ENCODE measurements around the gene TROAP. TPM values are rescaled to one million over a fixed set of nuclear protein-coding genes. Genes with fewer than 3 reads are reported as not detected.

TROAP gene
- total and polyA plus RNA-seq, 4 donors: 0.97 to 17.5 (median 2.0) TPM; not detected in 1

DNA sequence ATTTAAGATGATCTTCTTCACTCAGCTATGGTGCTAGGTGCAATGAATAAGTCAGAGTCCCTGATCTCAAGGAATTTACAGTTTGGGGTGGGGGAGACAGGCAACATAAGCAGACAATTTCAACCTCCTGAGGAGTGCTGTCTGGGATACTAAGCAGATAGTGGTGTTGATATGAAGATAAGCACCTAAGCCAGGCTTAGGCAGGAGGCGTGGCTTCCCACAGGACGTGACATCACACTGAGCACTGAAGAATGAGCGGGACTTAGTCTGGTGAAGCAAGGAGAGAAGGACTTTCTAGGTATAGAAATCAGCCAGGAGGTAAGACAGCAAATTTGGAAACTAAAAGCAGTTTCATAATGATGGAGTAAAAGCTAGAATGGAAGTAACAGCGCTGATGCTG is 21.3 kb upstream of the TROAP start:
- Histone ChIP-seq H3K9me3 (ENCODE audit: control insufficient read depth in 4 of 4, low read length in 3 of 4) (no peaks in the 10 kb centered on the region), H3K27me3 (ENCODE audit: control insufficient read depth in 4 of 4, insufficient read depth in 4 of 4, low read length in 3 of 4) (peaks cover 0 to 8% (median 4%) of the 10 kb centered on the region in 4 donors), H3K4me1 (ENCODE audit: control insufficient read depth in 4 of 4, insufficient read depth in 4 of 4, low read length in 3 of 4) (peaks cover 0 to 6% (median 4%) of the 10 kb centered on the region in 4 donors), H3K36me3 (ENCODE audit: control insufficient read depth in 4 of 4, insufficient read depth in 3 of 4, low read depth in 1 of 4, low read length in 3 of 4) (no peaks in the 10 kb centered on the region), H3K27ac (ENCODE audit: low read depth in 1 of 2, low read length in 2 of 2) (no peak overlapping the region), H3K4me3 (ENCODE audit: low read depth in 1 of 3, low read length in 3 of 3) (no peak overlapping the region), H3K9ac (ENCODE audit: low read depth in 1 of 2, low read length in 2 of 2) (no peak overlapping the region)
- DNase-seq (ENCODE audit: low spot score): no peak
- no peak for TF ChIP-seq HNF4G (IDR thresholded peaks at IDR 0.05)
- no peak for TF ChIP-seq EGR1 (IDR thresholded peaks at IDR 0.05; ENCODE audit: low read depth in 2 of 2)
- TF ChIP-seq, protein P1, sequence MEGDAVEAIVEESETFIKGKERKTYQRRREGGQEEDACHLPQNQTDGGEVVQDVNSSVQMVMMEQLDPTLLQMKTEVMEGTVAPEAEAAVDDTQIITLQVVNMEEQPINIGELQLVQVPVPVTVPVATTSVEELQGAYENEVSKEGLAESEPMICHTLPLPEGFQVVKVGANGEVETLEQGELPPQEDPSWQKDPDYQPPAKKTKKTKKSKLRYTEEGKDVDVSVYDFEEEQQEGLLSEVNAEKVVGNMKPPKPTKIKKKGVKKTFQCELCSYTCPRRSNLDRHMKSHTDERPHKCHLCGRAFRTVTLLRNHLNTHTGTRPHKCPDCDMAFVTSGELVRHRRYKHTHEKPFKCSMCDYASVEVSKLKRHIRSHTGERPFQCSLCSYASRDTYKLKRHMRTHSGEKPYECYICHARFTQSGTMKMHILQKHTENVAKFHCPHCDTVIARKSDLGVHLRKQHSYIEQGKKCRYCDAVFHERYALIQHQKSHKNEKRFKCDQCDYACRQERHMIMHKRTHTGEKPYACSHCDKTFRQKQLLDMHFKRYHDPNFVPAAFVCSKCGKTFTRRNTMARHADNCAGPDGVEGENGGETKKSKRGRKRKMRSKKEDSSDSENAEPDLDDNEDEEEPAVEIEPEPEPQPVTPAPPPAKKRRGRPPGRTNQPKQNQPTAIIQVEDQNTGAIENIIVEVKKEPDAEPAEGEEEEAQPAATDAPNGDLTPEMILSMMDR (IDR thresholded peaks at IDR 0.05; ENCODE audit: low read depth, low read length, missing input control): no peak
- TF ChIP-seq, protein P2, sequence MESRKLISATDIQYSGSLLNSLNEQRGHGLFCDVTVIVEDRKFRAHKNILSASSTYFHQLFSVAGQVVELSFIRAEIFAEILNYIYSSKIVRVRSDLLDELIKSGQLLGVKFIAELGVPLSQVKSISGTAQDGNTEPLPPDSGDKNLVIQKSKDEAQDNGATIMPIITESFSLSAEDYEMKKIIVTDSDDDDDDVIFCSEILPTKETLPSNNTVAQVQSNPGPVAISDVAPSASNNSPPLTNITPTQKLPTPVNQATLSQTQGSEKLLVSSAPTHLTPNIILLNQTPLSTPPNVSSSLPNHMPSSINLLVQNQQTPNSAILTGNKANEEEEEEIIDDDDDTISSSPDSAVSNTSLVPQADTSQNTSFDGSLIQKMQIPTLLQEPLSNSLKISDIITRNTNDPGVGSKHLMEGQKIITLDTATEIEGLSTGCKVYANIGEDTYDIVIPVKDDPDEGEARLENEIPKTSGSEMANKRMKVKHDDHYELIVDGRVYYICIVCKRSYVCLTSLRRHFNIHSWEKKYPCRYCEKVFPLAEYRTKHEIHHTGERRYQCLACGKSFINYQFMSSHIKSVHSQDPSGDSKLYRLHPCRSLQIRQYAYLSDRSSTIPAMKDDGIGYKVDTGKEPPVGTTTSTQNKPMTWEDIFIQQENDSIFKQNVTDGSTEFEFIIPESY (IDR thresholded peaks at IDR 0.05): no peak
- no peak for TF ChIP-seq FOXA1 (IDR thresholded peaks at IDR 0.05)
- TF ChIP-seq NR2F2 (IDR thresholded peaks at IDR 0.05): no peak
- no peak for TF ChIP-seq YY1 (IDR thresholded peaks at IDR 0.05)
- no peak for TF ChIP-seq RAD21 (IDR thresholded peaks at IDR 0.05)
- no peak for TF ChIP-seq JUND (IDR thresholded peaks at IDR 0.05)
- TF ChIP-seq SP1 (IDR thresholded peaks at IDR 0.05): no peak
- TF ChIP-seq, protein P3, sequence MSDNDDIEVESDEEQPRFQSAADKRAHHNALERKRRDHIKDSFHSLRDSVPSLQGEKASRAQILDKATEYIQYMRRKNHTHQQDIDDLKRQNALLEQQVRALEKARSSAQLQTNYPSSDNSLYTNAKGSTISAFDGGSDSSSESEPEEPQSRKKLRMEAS (IDR thresholded peaks at IDR 0.05): no peak
- WGBS: 74% methylated on average over 4 of the region's 4 CpGs

DNA sequence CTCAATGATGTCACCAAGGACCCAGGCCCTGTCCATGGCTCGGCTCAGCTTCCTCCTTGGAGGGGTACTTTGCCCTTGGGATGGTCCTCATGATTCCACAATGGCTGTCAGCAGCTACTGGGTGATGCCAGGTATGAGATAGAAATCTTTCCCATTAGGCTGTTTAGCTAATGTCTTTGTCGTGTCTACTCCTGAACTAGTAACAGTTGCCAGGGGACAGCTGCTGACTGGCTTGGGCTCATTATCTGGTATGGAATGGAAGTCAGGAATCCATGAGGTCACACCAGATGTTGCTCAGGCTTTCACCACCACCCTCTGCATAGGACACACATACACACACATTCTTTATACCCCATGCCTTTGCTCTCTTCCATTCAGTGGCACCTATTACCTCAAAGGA is 18.9 kb upstream of the TROAP start:
- TF ChIP-seq, protein P4, sequence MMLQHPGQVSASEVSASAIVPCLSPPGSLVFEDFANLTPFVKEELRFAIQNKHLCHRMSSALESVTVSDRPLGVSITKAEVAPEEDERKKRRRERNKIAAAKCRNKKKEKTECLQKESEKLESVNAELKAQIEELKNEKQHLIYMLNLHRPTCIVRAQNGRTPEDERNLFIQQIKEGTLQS (IDR thresholded peaks at IDR 0.05): no peak
- TF ChIP-seq RXRA (IDR thresholded peaks at IDR 0.05) (no peak), EGR1 (IDR thresholded peaks at IDR 0.05; ENCODE audit: low read depth in 2 of 2) (no peak), RAD21 (IDR thresholded peaks at IDR 0.05) (no peak), HNF4G (IDR thresholded peaks at IDR 0.05) (no peak), FOXA2 (IDR thresholded peaks at IDR 0.05) (no peak), GABPA (IDR thresholded peaks at IDR 0.05 in 1 of 2, conservative IDR thresholded peaks at IDR 0.05 in 1 of 2) (no peak)
- TF ChIP-seq, protein P3 (IDR thresholded peaks at IDR 0.05): no peak
- TF ChIP-seq, protein P1 (IDR thresholded peaks at IDR 0.05; ENCODE audit: low read depth, low read length, missing input control): no peak
- TF ChIP-seq, protein P2 (IDR thresholded peaks at IDR 0.05): no peak
- TF ChIP-seq, protein P5, sequence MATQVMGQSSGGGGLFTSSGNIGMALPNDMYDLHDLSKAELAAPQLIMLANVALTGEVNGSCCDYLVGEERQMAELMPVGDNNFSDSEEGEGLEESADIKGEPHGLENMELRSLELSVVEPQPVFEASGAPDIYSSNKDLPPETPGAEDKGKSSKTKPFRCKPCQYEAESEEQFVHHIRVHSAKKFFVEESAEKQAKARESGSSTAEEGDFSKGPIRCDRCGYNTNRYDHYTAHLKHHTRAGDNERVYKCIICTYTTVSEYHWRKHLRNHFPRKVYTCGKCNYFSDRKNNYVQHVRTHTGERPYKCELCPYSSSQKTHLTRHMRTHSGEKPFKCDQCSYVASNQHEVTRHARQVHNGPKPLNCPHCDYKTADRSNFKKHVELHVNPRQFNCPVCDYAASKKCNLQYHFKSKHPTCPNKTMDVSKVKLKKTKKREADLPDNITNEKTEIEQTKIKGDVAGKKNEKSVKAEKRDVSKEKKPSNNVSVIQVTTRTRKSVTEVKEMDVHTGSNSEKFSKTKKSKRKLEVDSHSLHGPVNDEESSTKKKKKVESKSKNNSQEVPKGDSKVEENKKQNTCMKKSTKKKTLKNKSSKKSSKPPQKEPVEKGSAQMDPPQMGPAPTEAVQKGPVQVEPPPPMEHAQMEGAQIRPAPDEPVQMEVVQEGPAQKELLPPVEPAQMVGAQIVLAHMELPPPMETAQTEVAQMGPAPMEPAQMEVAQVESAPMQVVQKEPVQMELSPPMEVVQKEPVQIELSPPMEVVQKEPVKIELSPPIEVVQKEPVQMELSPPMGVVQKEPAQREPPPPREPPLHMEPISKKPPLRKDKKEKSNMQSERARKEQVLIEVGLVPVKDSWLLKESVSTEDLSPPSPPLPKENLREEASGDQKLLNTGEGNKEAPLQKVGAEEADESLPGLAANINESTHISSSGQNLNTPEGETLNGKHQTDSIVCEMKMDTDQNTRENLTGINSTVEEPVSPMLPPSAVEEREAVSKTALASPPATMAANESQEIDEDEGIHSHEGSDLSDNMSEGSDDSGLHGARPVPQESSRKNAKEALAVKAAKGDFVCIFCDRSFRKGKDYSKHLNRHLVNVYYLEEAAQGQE (IDR thresholded peaks at IDR 0.05): no peak
- Histone ChIP-seq H3K4me3 (ENCODE audit: low read depth in 1 of 3, low read length in 3 of 3) (no peak overlapping the region), H3K9me3 (ENCODE audit: control insufficient read depth in 4 of 4, low read length in 3 of 4) (no peaks in the 10 kb centered on the region), H3K9ac (ENCODE audit: low read depth in 1 of 2, low read length in 2 of 2) (no peak overlapping the region), H3K4me1 (ENCODE audit: control insufficient read depth in 4 of 4, insufficient read depth in 4 of 4, low read length in 3 of 4) (no peaks in the 10 kb centered on the region), H3K27me3 (ENCODE audit: control insufficient read depth in 4 of 4, insufficient read depth in 4 of 4, low read length in 3 of 4) (peaks cover 0 to 3% (median 0%) of the 10 kb centered on the region in 4 donors), H3K27ac (ENCODE audit: low read depth in 1 of 2, low read length in 2 of 2) (no peak overlapping the region), H3K36me3 (ENCODE audit: control insufficient read depth in 4 of 4, insufficient read depth in 3 of 4, low read depth in 1 of 4, low read length in 3 of 4) (no peaks in the 10 kb centered on the region)
- no peak for DNase-seq (ENCODE audit: low spot score)
- 78% methylated on average over 2 of the region's 2 CpGs for WGBS

Measured in liver (tissue), 9 donors.